A549 (cell line): ENCODE data around the gene SLC7A8. TPM values are rescaled to one million over a fixed set of nuclear protein-coding genes. Genes with fewer than 3 reads are reported as not detected.

Experiments used
- ATAC-seq, 2 experiments: fragments of 200-7000 bp in 1 of 2; fragments of >200 bp in 1 of 2; cut with Nextera tagmentation in 1 of 2; cut with Tn5 transposase in 1 of 2; 3 replicates each; pipeline versions ENCODE4 v1.8.0 to v1.9.1; 2018 to 2020; ENCODE audit warnings: mild to moderate bottlenecking in 1 of 2, moderate library complexity in 1 of 2
- CTCF ChIA-PET: fragments of 300-600 bp; sonication (Branson Sonifier 250); formaldehyde crosslinking; extraction: SDS; loops from one replicate; lab custom pipeline; 2021; ENCODE audit warnings: antibody characterized with exemption, inconsistent platforms; lab: Yijun Ruan, JAX
- POLR2A ChIA-PET: fragments of 350-600 bp; formaldehyde crosslinking; extraction: SDS; loops from one replicate; lab custom pipeline; 2021; ENCODE audit warnings: antibody characterized with exemption, inconsistent platforms; lab: Yijun Ruan, JAX
- DNase-seq, 2 experiments: peaks; one replicate each; pipeline versions ENCODE4 v3.0.0 to v3.0.0-alpha.2; 2011 to 2016; ENCODE audit warnings: low read depth in 1 of 2, low spot score in 1 of 2
- FAIRE-seq: peaks from 2 replicates; lab custom pipeline; 2011; peaks lifted over from hg19 to GRCh38; lab: Jason Lieb, UNC
- H3K27ac ChIP-seq, 2 experiments: fragments of >200 bp; sonication (Bioruptor Twin); formaldehyde crosslinking; 3 replicates each; pipeline ENCODE4 v1.5.1; 2016 to 2017
- H3K4me1 ChIP-seq: fragments of >200 bp; sonication (Bioruptor Twin); formaldehyde crosslinking; 3 replicates; pipeline ENCODE4 v1.6.1; 2016
- H3K4me2 ChIP-seq: fragments of >200 bp; sonication (Bioruptor Twin); formaldehyde crosslinking; 3 replicates; pipeline ENCODE4 v1.6.1; 2016
- H3K4me3 ChIP-seq: fragments of >200 bp; sonication (Bioruptor Twin); formaldehyde crosslinking; 3 replicates; pipeline ENCODE4 v1.5.1; 2016
- H3K9me3 ChIP-seq: fragments of >200 bp; sonication (Bioruptor Twin); formaldehyde crosslinking; 3 replicates; pipeline ENCODE4 v1.6.1; 2016
- BHLHE40 ChIP-seq: IDR thresholded peaks from 2 replicates; pipeline ENCODE4 v1.6.1; 2012; ENCODE audit warnings: low read depth, low read length, inconsistent platforms
- CBX2 ChIP-seq: fragments of 200-600 bp; sonication (generic); IDR thresholded peaks from 2 replicates; pipeline ENCODE4 v1.6.1; 2016; ENCODE audit warnings: low read depth, mild to moderate bottlenecking, borderline replicate concordance
- CHD4 ChIP-seq: fragments of 200-600 bp; sonication (generic); IDR thresholded peaks from 2 replicates; pipeline ENCODE4 v1.6.1; 2016; ENCODE audit warnings: antibody characterized with exemption, mild to moderate bottlenecking, borderline replicate concordance
- EHMT2 ChIP-seq: fragments of 200-600 bp; sonication (generic); IDR thresholded peaks from 2 replicates; pipeline ENCODE4 v1.6.1; 2016; ENCODE audit warnings: antibody characterized with exemption, low read depth, mild to moderate bottlenecking, moderate library complexity
- ESRRA ChIP-seq: fragments of 150-350 bp; IDR thresholded peaks from 2 replicates; pipeline ENCODE4 v1.6.1; 2014; ENCODE audit warnings: mild to moderate bottlenecking, low read length, borderline replicate concordance
- FOSL2 ChIP-seq, 2 experiments: fragments of 450-650 bp in 1 of 2; fragments of >200 bp in 1 of 2; sonication (Bioruptor Twin) in 1 of 2; formaldehyde crosslinking; IDR thresholded peaks; 2 replicates each; pipeline versions ENCODE4 v1.5.0 to v1.6.1; 2016 to 2020; ENCODE audit warnings: mild to moderate bottlenecking in 1 of 2, moderate library complexity in 1 of 2
- HOXB5 ChIP-seq: fragments of 250-450 bp; sonication (Bioruptor Pico); IDR thresholded peaks from 2 replicates; pipeline ENCODE4 v1.5.0; 2020; ENCODE audit warnings: mild to moderate bottlenecking, moderate library complexity
- JUN ChIP-seq, 2 experiments: fragments of >200 bp; sonication (Bioruptor Twin); formaldehyde crosslinking; IDR thresholded peaks; 2 replicates in 1 of 2; 3 replicates in 1 of 2; pipeline ENCODE4 v1.6.1; 2016 to 2017
- JUNB ChIP-seq: fragments of >200 bp; sonication (Bioruptor Twin); formaldehyde crosslinking; IDR thresholded peaks from 2 replicates; pipeline ENCODE4 v1.6.1; 2016
- KDM5A ChIP-seq: fragments of 200-600 bp; sonication (generic); IDR thresholded peaks from 2 replicates; pipeline ENCODE4 v1.6.1; 2016; ENCODE audit warnings: antibody characterized with exemption, mild to moderate bottlenecking
- MAX ChIP-seq: IDR thresholded peaks from 2 replicates; pipeline ENCODE4 v1.6.1; 2012
- MAZ ChIP-seq: fragments of 150-350 bp; IDR thresholded peaks from 2 replicates; pipeline ENCODE4 v1.6.1; 2014; ENCODE audit warnings: antibody characterized with exemption, low read depth, low read length, borderline replicate concordance
- MYC ChIP-seq: IDR thresholded peaks from 2 replicates; pipeline ENCODE4 v1.6.1; 2012; ENCODE audit warnings: mild to moderate bottlenecking, inconsistent platforms, low read length, improper control_type of control experiment, borderline replicate concordance
- NR3C1 ChIP-seq: fragments of >200 bp; sonication (Bioruptor Twin); formaldehyde crosslinking; IDR thresholded peaks from 3 replicates; pipeline ENCODE4 v1.6.1; 2017
- PHF8 ChIP-seq: fragments of 200-600 bp; sonication (generic); IDR thresholded peaks from 2 replicates; pipeline ENCODE4 v1.6.1; 2016; ENCODE audit warnings: low read depth, mild to moderate bottlenecking, antibody characterized with exemption, moderate library complexity, borderline replicate concordance
- TP53 ChIP-seq: fragments of 250-450 bp; sonication (Bioruptor Pico); IDR thresholded peaks from 2 replicates; pipeline ENCODE4 v1.5.0; 2021; ENCODE audit warnings: mild to moderate bottlenecking, moderate library complexity
- ZFP36 ChIP-seq: fragments of 450-650 bp; IDR thresholded peaks from 2 replicates; pipeline ENCODE4 v1.6.1; 2014; ENCODE audit warnings: borderline replicate concordance; ENCODE audit not compliant: partially characterized antibody
- ZNF302 ChIP-seq: fragments of 250-450 bp; sonication (Bioruptor Pico); IDR thresholded peaks from 2 replicates; pipeline ENCODE4 v1.9.0; 2021; ENCODE audit warnings: inconsistent platforms, mild to moderate bottlenecking, moderate library complexity
- ZSCAN20 ChIP-seq: fragments of 250-450 bp; sonication (Bioruptor Pico); IDR thresholded peaks from 2 replicates; pipeline ENCODE4 v1.8.0; 2022; ENCODE audit warnings: mild to moderate bottlenecking, moderate library complexity
- WGBS: methylation state at CpG from one replicate; pipeline ENCODE4 v1.1.6; 2017; ENCODE audit errors: missing lambda C conversion rate; 5-methylcytosine and 5-hydroxymethylcytosine counted together
- polyA plus RNA-seq, 4 experiments: library from polyadenylated mRNA; depleted of rRNA in 3 of 4; stranded (reverse); fragments of >200 nt; fragmentation: RNase III in 1 of 4; extraction: RNeasy Plus Mini Kit Qiagen cat#74134 plus additional on column Dnase treatment in 1 of 4; gene quantifications; 2 replicates in 3 of 4; 3 replicates in 1 of 4; pipeline ENCODE4 v1.2.3, GENCODE V29; 2011 to 2017
- TF ChIP-seq, protein P1 (sequence below): fragments of >200 bp; sonication (Bioruptor Twin); formaldehyde crosslinking; IDR thresholded peaks from 2 replicates; pipeline ENCODE4 v1.6.1; 2016
- TF ChIP-seq, protein P2 (sequence below): fragments of 250-450 bp; sonication (Bioruptor Pico); IDR thresholded peaks from 2 replicates; pipeline ENCODE4 v1.5.0; 2020; ENCODE audit warnings: low read depth, mild to moderate bottlenecking, moderate library complexity
- TF ChIP-seq, protein P3 (sequence below): IDR thresholded peaks from 2 replicates; pipeline ENCODE4 v1.6.1; 2012
- TF ChIP-seq, protein P4 (sequence below): IDR thresholded peaks from 2 replicates; pipeline ENCODE4 v1.6.1; 2012; ENCODE audit warnings: low read depth, borderline replicate concordance
- TF ChIP-seq, protein P5 (sequence below): fragments of >200 bp; sonication (Bioruptor Twin); formaldehyde crosslinking; IDR thresholded peaks from 3 replicates; pipeline ENCODE4 v1.5.1; 2016
- TF ChIP-seq, protein P6 (sequence below): fragments of 150-350 bp; IDR thresholded peaks from 2 replicates; pipeline ENCODE4 v1.6.1; 2014; ENCODE audit warnings: low read depth, mild to moderate bottlenecking, low read length

SLC7A8 gene
- polyA plus RNA-seq, 2 of the 4 experiments (the other 2 are of a cell fraction), result 0.28 to 0.35 TPM

GRCh38 chr14:23167116-23167847 lies 16.2 kb downstream of the SLC7A8 start:
- Histone ChIP-seq H3K9me3 (no peaks in the 10 kb centered on the region), H3K27ac (no peak overlapping the region), H3K4me2 (no peak overlapping the region), H3K4me1 (no peaks in the 10 kb centered on the region), H3K4me3 (no peak overlapping the region)
- 61% methylated on average over 9 of the region's 9 CpGs for WGBS
- no peak for TF ChIP-seq TP53 (CRISPR knock-in tag)
- no peak for TF ChIP-seq ZNF302
- TF ChIP-seq HOXB5 (CRISPR knock-in tag), result no peak
- no peak for TF ChIP-seq ZSCAN20
- TF ChIP-seq JUNB, result no peak
- TF ChIP-seq EHMT2, result no peak
- TF ChIP-seq, protein P1, sequence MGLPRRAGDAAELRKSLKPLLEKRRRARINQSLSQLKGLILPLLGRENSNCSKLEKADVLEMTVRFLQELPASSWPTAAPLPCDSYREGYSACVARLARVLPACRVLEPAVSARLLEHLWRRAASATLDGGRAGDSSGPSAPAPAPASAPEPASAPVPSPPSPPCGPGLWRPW, result no peak
- TF ChIP-seq, protein P2, sequence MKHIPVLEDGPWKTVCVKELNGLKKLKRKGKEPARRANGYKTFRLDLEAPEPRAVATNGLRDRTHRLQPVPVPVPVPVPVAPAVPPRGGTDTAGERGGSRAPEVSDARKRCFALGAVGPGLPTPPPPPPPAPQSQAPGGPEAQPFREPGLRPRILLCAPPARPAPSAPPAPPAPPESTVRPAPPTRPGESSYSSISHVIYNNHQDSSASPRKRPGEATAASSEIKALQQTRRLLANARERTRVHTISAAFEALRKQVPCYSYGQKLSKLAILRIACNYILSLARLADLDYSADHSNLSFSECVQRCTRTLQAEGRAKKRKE (CRISPR knock-in tag), result no peak
- TF ChIP-seq, protein P3, sequence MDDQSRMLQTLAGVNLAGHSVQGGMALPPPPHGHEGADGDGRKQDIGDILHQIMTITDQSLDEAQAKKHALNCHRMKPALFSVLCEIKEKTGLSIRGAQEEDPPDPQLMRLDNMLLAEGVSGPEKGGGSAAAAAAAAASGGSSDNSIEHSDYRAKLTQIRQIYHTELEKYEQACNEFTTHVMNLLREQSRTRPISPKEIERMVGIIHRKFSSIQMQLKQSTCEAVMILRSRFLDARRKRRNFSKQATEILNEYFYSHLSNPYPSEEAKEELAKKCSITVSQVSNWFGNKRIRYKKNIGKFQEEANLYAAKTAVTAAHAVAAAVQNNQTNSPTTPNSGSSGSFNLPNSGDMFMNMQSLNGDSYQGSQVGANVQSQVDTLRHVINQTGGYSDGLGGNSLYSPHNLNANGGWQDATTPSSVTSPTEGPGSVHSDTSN, result no peak
- FAIRE-seq (no peak), ATAC-seq (no peak; a peak in 1 of 6 replicates), DNase-seq (no peak)
- POLR2A ChIA-PET, result interaction anchor here (0.9 to 1.5 kb wide), 2 partner anchors 14 to 72 kb away, joined by 3 to 4 read pairs; partner anchors contain the start of genes ACIN1 and C14orf119
- CTCF ChIA-PET, result interaction anchor here (25.1 kb wide), 1 partner anchor 47 kb away, joined by 848 read pairs; the partner anchor contains the start of gene CEBPE

DNA sequence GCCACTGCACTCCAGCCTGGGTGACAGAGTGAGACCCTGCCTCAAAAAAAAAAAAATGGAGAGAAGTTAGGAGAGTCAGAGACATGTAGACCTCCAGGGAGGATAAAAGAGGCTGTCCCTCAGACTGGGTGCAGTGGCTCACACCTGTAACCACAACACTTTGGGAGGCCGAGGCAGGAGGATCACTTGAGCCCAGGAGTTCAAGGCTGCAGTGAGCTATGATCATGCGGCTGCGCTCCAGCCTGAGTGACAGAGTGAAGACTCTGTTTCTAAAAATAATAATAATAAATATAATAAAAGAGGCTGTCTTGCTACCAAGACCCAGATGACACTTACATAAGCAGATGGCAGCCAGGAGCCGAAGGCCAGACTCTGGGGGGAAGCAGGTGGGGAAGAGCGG lies 18.5 kb downstream of the SLC7A8 start:
- H3K27ac ChIP-seq, result no peak overlapping the region
- ATAC-seq (no peak), FAIRE-seq (no peak), DNase-seq (no peak)
- TF ChIP-seq PHF8 (no peak), TP53 (CRISPR knock-in tag) (no peak), MAZ (no peak), CHD4 (no peak), ZNF302 (no peak), NR3C1 (no peak), ESRRA (no peak), JUN (IDR thresholded peaks at IDR 0.05) (no peak), ZFP36 (no peak)
- no peak overlapping the region for H3K4me3 ChIP-seq
- ChIA-PET POLR2A (no interaction called here), CTCF (interaction anchor here (1.0 to 1.5 kb wide), 4 partner anchors 8 to 44 kb away, joined by 3 to 5 read pairs (median 4); no protein-coding TSS in a partner anchor)
- 82% methylated on average over 5 of the region's 5 CpGs for WGBS
- H3K4me1 ChIP-seq, result no peaks in the 10 kb centered on the region
- no peaks in the 10 kb centered on the region for H3K9me3 ChIP-seq
- H3K4me2 ChIP-seq, result no peak overlapping the region

DNA sequence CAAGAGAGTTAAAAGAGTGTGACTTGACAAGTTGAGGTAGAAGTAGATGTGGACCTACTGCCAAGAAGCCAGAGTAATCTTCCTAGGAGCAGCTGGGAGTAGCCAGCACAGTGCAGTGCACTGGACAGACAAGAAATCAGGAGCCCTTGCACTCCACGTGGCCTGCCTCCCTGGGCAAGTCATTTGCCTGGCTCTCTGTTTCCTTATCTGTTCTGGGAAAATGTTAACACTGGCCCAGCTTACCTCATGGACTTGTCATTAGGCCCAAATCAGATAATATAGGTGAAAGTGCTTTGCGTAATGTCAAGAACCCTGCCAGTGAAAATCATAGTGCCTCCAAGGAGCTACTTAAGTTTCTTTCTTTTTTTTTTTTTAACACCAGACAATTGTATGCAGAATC lies 19.2 kb downstream of the SLC7A8 start:
- no peak overlapping the region for H3K4me3 ChIP-seq
- POLR2A ChIA-PET, result no interaction called here
- DNase-seq, result no peak
- 58% methylated on average over 2 of the region's 2 CpGs for WGBS
- H3K27ac ChIP-seq, result no peak overlapping the region
- H3K4me1 ChIP-seq, result no peaks in the 10 kb centered on the region
- CTCF ChIA-PET, result interaction anchor here (1.0 to 1.5 kb wide), 5 partner anchors 9 to 44 kb away, joined by 3 to 5 read pairs (median 3); no protein-coding TSS in a partner anchor
- no peaks in the 10 kb centered on the region for H3K9me3 ChIP-seq
- FAIRE-seq, result no peak
- no peak overlapping the region for H3K4me2 ChIP-seq
- ATAC-seq, result no peak
- TF ChIP-seq MYC, result no peak
- TF ChIP-seq KDM5A, result no peak
- TF ChIP-seq, protein P1, result no peak
- no peak for TF ChIP-seq CBX2
- TF ChIP-seq, protein P4, sequence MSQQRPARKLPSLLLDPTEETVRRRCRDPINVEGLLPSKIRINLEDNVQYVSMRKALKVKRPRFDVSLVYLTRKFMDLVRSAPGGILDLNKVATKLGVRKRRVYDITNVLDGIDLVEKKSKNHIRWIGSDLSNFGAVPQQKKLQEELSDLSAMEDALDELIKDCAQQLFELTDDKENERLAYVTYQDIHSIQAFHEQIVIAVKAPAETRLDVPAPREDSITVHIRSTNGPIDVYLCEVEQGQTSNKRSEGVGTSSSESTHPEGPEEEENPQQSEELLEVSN, result no peak
- no peak for TF ChIP-seq BHLHE40
- TF ChIP-seq JUN (IDR thresholded peaks at IDR 0.05), result no peak
- no peak for TF ChIP-seq MAX
- TF ChIP-seq ZFP36, result no peak
- TF ChIP-seq, protein P5, sequence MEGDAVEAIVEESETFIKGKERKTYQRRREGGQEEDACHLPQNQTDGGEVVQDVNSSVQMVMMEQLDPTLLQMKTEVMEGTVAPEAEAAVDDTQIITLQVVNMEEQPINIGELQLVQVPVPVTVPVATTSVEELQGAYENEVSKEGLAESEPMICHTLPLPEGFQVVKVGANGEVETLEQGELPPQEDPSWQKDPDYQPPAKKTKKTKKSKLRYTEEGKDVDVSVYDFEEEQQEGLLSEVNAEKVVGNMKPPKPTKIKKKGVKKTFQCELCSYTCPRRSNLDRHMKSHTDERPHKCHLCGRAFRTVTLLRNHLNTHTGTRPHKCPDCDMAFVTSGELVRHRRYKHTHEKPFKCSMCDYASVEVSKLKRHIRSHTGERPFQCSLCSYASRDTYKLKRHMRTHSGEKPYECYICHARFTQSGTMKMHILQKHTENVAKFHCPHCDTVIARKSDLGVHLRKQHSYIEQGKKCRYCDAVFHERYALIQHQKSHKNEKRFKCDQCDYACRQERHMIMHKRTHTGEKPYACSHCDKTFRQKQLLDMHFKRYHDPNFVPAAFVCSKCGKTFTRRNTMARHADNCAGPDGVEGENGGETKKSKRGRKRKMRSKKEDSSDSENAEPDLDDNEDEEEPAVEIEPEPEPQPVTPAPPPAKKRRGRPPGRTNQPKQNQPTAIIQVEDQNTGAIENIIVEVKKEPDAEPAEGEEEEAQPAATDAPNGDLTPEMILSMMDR, result no peak
- TF ChIP-seq FOSL2 (IDR thresholded peaks at IDR 0.05), result no peak
- no peak for TF ChIP-seq FOSL2 (CRISPR knock-in tag; IDR thresholded peaks at IDR 0.05)
- no peak for TF ChIP-seq CHD4
- TF ChIP-seq, protein P6, sequence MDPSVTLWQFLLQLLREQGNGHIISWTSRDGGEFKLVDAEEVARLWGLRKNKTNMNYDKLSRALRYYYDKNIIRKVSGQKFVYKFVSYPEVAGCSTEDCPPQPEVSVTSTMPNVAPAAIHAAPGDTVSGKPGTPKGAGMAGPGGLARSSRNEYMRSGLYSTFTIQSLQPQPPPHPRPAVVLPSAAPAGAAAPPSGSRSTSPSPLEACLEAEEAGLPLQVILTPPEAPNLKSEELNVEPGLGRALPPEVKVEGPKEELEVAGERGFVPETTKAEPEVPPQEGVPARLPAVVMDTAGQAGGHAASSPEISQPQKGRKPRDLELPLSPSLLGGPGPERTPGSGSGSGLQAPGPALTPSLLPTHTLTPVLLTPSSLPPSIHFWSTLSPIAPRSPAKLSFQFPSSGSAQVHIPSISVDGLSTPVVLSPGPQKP, result no peak
